GM20000 (cell line): Measurements from ENCODE around the gene RHO.

ENCODE experiments used
- DNase-seq: peaks from one replicate; pipeline ENCODE4 v3.0.0; 2012; ENCODE audit warnings: low spot score
- TF ChIP-seq, protein P1 (sequence below): IDR thresholded peaks from 2 replicates; pipeline ENCODE4 v1.5.1; 2012; ENCODE audit warnings: mild to moderate bottlenecking, control low read depth; ENCODE audit errors: extremely low read depth, missing control alignments

The RHO gene

DNA sequence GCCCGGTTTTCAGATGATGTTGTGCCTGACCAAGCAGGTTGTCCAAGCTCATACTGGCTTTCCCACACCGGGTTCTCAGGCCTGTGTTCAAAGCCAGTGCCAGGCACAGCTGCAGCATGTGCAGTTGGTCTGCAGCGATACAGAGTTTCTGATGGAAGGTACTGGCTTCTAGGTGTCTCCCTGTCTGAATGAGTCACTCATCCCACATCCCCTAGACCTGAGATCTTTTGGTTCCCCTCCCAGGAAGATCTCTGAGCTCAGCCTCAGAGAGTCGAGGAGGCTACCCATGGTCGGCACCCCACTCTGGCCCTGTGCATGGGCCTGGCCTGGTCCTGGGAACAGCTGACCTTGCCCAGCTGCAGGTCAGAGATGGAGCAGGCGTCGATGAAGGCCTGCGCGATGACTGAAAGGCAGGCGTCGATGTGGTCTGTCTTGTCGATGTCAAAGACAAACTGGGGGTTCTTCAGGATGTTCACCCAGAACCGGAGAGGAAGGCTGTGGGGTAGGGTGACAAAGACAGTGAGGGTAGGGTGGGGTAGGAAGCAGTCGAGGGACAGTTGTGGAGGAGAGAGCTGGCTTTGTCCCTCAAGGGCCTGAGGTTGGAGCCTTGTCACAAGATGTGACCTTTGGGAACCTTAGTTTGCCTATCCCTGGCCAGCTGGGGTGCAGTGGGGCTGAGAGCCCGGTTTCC is 29.8 kb downstream of the RHO start:
- DNase-seq: no peak
- TF ChIP-seq, protein P1, sequence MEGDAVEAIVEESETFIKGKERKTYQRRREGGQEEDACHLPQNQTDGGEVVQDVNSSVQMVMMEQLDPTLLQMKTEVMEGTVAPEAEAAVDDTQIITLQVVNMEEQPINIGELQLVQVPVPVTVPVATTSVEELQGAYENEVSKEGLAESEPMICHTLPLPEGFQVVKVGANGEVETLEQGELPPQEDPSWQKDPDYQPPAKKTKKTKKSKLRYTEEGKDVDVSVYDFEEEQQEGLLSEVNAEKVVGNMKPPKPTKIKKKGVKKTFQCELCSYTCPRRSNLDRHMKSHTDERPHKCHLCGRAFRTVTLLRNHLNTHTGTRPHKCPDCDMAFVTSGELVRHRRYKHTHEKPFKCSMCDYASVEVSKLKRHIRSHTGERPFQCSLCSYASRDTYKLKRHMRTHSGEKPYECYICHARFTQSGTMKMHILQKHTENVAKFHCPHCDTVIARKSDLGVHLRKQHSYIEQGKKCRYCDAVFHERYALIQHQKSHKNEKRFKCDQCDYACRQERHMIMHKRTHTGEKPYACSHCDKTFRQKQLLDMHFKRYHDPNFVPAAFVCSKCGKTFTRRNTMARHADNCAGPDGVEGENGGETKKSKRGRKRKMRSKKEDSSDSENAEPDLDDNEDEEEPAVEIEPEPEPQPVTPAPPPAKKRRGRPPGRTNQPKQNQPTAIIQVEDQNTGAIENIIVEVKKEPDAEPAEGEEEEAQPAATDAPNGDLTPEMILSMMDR: no peak

DNA sequence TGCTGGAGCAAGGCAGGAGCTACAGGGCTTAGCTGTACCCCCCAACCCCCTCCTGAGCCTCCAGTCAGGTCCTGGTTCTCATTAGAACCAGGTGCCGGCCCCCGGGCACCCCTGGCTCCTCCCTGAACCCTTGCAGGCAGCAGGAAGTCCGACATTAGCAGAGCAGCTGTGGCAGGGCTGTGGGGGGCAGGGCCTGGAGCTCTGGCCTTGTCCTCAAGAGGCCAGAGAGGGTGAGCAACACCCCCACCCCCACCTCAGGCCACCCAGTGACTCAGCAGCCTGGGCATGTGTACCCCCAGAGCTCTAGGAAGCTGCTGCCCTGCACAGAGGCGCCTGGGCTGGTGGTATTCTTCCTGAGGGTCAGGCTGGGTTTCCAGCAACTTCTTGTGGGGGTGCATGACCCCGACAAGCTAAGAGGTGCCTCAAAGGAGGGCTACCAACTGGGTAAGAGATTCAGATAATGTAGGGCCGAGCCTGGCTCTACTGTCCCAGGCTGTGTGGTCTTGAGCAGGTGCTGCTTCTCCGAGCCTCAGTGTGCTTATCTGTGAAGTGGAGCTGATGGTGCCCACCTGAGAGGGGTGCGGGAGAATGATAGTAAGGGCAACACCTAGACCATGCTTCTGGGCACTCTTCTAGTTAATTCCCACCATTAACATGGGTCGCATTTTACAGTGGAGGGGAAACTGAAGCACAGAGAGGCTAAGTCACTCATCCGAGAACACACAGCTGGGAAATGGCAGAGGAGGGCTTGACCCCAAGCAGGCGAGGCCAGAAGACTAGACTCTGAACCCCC is 30.5 kb downstream of the RHO start:
- no peak for DNase-seq
- TF ChIP-seq, protein P1: no peak

DNA sequence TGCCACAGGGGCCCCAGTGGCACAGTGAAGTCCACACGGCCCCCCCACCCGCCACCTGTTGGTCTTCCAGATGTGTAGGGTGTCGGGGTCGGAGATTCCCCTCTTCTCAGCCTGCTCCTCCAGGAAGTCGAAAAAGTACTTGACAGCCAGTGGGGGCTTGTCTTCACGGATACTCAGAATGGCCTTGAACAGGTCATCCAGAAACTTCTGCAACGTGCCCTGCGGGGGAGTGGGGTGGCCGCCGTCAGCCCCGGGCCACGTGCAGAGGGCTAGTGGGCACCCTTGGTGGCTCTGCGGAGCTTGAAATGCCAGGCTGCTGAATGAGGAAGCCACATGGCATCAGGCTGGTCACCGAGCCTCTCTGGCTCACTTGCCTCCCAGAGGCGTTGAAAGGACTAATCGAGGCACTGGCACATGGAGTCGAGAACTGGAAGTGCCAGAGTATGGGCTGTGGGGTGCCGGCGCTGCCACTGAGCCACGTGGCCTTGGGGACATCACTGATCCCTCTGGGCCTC is 31.2 kb downstream of the RHO start:
- no peak for DNase-seq
- TF ChIP-seq, protein P1: no peak

DNA sequence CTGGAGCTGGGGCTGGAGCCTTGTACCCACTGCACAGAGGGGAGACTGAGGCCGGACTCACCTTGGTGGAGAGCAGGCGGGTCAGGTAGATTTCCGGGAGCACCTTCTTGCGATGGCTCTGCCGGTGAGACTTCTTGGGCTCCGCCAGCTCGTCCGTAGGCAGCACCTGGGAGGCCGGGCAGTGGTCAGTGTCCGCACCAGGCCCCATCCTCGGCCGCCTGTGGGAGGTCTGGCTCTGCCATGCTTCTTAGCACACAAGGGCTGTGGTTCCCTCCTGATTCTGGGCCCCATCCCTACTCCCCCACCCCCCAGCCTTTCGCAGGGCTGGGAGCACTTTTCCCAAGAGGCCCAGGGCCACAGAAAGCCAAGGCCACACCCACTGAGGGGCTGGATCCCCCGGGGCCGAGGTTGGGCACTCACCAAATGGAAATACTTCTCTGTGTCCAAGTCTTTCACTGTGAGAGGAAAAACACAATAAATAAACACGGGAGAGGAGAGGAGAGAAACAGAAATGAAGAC is 31.9 kb downstream of the RHO start:
- TF ChIP-seq, protein P1: no peak
- no peak for DNase-seq

DNA sequence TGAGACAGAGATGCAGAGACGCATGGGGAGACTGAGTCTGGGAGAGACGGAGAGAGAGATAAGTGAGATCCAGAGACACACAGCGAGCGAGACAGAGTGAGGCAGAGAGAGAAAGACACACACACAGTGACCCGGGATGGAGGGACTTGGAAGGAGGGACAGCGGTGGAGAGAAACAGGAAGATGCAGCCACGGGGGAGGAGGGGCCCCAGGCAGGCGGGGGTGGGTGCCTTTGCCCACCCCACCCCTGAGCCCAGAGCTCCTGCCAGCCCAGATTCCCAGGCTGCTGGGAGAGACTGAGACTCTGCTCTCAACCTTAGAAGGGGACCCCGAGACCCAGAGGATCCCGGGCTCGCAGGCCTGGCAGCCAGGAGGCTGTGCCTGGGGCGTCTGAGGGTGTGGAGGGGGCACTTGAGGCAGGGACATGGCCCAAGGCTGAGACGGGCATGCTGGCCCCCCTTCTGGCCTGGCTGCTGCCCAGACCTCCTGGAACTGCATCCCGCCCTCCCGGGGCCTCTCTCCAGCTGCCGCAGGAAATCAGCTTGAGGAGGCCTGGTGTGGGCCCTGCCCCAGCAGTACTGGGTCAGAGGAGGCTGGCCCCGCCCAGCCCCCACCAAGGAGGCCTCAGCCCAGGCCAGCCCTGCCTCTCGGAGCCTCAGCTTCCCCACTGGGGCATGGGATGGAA is 32.6 kb downstream of the RHO start:
- TF ChIP-seq, protein P1: no peak
- no peak for DNase-seq

DNA sequence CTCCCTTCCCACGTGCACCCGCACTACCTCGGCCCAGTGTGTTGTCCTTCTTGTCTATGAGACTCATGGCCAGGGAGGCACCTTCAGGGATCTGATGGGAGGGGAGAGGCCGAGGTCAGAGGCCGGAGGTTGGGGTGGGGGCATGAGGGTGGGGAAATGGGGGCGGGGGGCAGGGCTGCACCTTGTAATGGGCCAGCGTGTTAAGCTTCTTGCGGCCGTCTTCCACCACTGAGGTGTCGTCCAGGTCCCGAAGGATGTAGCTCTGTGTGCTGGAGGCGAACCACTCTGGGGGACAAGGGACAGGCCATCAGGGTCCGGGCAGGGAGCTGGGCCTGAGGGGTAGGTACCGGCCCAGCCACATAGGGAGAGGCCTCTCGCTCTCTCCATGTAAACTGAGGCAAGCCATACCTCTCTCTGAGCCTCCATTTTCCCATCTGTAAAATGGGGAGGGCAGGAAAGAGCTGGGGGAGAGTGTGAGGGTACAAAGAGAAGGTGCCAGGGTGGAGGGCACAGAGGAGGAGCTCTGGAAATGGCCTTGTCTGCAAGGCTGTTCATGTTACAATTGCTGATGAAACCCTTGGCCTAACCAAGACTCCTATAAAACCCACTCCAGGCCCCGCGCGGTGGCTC is 33.3 kb downstream of the RHO start:
- TF ChIP-seq, protein P1: no peak
- DNase-seq: no peak

DNA sequence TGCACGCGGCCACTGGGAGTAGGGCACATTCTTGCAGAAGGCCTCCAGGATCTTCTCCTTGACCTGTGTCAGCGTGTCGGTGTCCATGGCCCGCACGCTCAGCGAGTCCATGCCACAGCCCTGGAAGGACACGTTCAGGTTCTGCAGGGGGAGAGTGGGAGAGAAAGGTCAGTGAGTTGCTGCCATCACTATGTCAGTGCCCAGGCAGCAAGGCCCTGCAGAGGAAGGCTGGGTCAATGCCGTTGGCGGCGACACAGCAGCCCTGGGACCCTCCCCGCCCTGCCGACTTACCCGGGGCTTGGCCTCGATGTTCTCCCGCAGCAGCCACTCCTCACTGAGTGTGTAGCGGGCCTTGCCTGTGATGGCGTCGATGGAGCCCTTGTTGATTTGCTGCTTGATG is 34.4 kb downstream of the RHO start:
- TF ChIP-seq, protein P1: no peak
- no peak for DNase-seq
